ENCODE data around the gene LSS. TPM values are rescaled to one million over a fixed set of nuclear protein-coding genes. Genes with fewer than 3 reads are reported as not detected.

Gene LSS
- total RNA-seq, 1 experiment from 2014 or later: 101 TPM

GRCh38 chr21:46274797-46275390 lies 46.3 kb upstream of the LSS start (continued):
- TF ChIP-seq ZNF281 (CRISPR knock-in tag; IDR thresholded peaks at IDR 0.05): no peak
- no peak for TF ChIP-seq ZBTB21 (CRISPR knock-in tag; IDR thresholded peaks at IDR 0.05; ENCODE audit: borderline replicate concordance)
- TF ChIP-seq ZMAT4 (CRISPR knock-in tag; IDR thresholded peaks at IDR 0.05): no peak
- TF ChIP-seq FOXK1 (CRISPR knock-in tag; IDR thresholded peaks at IDR 0.05): no peak
- TF ChIP-seq NR3C1 (CRISPR knock-in tag; conservative IDR thresholded peaks at IDR 0.05; ENCODE audit: low read depth): no peak
- TF ChIP-seq FOXJ3 (CRISPR knock-in tag; IDR thresholded peaks at IDR 0.05; ENCODE audit: borderline replicate concordance): no peak
- no peak for TF ChIP-seq RORB (CRISPR knock-in tag; IDR thresholded peaks at IDR 0.05)
- TF ChIP-seq GTF2I (CRISPR knock-in tag; conservative IDR thresholded peaks at IDR 0.05): no peak
- TF ChIP-seq CREB1 (CRISPR knock-in tag; IDR thresholded peaks at IDR 0.05): no peak
- no peak for TF ChIP-seq SMAD3 (CRISPR knock-in tag; IDR thresholded peaks at IDR 0.05; ENCODE audit: borderline replicate concordance)

- no peak for DNase-seq (ENCODE audit: low spot score)
- H3K9me3 Mint-ChIP-seq: no peaks in the 10 kb centered on the region
- H3K4me3 Mint-ChIP-seq: no peak overlapping the region
- CTCF ChIA-PET: no interaction called here
- H3K27ac Mint-ChIP-seq: no peak overlapping the region
- POLR2A ChIA-PET: no interaction called here
- H3K4me1 Mint-ChIP-seq: no peaks in the 10 kb centered on the region
- ATAC-seq: no peak
- H3K36me3 Mint-ChIP-seq: peaks cover 70% of the 10 kb centered on the region
- no peaks in the 10 kb centered on the region for H3K27me3 Mint-ChIP-seq (ENCODE audit: low read depth)
- TF ChIP-seq ELF4 (CRISPR knock-in tag; IDR thresholded peaks at IDR 0.05; ENCODE audit: low read depth): no peak
- TF ChIP-seq TEAD4 (CRISPR knock-in tag; IDR thresholded peaks at IDR 0.05): no peak
- no peak for TF ChIP-seq E2F5 (CRISPR knock-in tag; IDR thresholded peaks at IDR 0.05)
- TF ChIP-seq RELA (CRISPR knock-in tag; IDR thresholded peaks at IDR 0.05; ENCODE audit: borderline replicate concordance): no peak
- TF ChIP-seq TEAD1 (CRISPR knock-in tag; IDR thresholded peaks at IDR 0.05): no peak
- no peak for TF ChIP-seq ZNF281 (CRISPR knock-in tag; IDR thresholded peaks at IDR 0.05)
- no peak for TF ChIP-seq E2F1 (CRISPR knock-in tag; IDR thresholded peaks at IDR 0.05)
- no peak for TF ChIP-seq JAZF1 (CRISPR knock-in tag; IDR thresholded peaks at IDR 0.05)
- no peak for TF ChIP-seq IRF2 (CRISPR knock-in tag; IDR thresholded peaks at IDR 0.05; ENCODE audit: borderline replicate concordance, low read depth)
- no peak for TF ChIP-seq SP1 (CRISPR knock-in tag; conservative IDR thresholded peaks at IDR 0.05)
- no peak for TF ChIP-seq NFATC4 (CRISPR knock-in tag; IDR thresholded peaks at IDR 0.05)
- no peak for TF ChIP-seq ZNF671 (CRISPR knock-in tag; IDR thresholded peaks at IDR 0.05)
- TF ChIP-seq ATF3 (CRISPR knock-in tag; conservative IDR thresholded peaks at IDR 0.05): no peak
- no peak for TF ChIP-seq PRDM15 (CRISPR knock-in tag; IDR thresholded peaks at IDR 0.05)
- TF ChIP-seq ERG (CRISPR knock-in tag; IDR thresholded peaks at IDR 0.05): no peak
- no peak for TF ChIP-seq ZNF263 (CRISPR knock-in tag; IDR thresholded peaks at IDR 0.05; ENCODE audit: low read depth)
Measured at GRCh38 chr21:46273341-46273740, 44.8 kb upstream of the LSS start.

All from WTC11 (cell line).